Progenitor cell of endocrine pancreas (in vitro differentiated cells): ENCODE results near the gene NR5A2. TPM values are rescaled to one million over a fixed set of nuclear protein-coding genes. Genes with fewer than 3 reads are reported as not detected.
A peak's percentile ranks its signal among the peaks of the same experiment; 100 is the strongest.

ENCODE experiments used
- DNase-seq: peaks from one replicate; pipeline ENCODE4 v3.0.0; 2021; ENCODE audit warnings: low spot score; ENCODE audit not compliant: unreplicated experiment
- H3K27ac Mint-ChIP-seq: 2 replicates; pipeline ENCODE4 v1.8.0; 2021; ENCODE audit warnings: mild to moderate bottlenecking, moderate library complexity, mixed read lengths
- H3K27me3 Mint-ChIP-seq: 2 replicates; pipeline ENCODE4 v1.8.0; 2021; ENCODE audit warnings: mixed read lengths
- H3K36me3 Mint-ChIP-seq: 2 replicates; pipeline ENCODE4 v1.8.0; 2022; ENCODE audit warnings: mixed read lengths; ENCODE audit not compliant: insufficient read depth
- H3K4me1 Mint-ChIP-seq: 2 replicates; pipeline ENCODE4 v1.8.0; 2021; ENCODE audit warnings: low read depth, mixed read lengths
- H3K4me3 Mint-ChIP-seq: 2 replicates; pipeline ENCODE4 v1.8.0; 2021; ENCODE audit warnings: low read depth, mild to moderate bottlenecking, moderate library complexity, mixed read lengths
- H3K9me3 Mint-ChIP-seq: 2 replicates; pipeline ENCODE4 v1.8.0; 2021; ENCODE audit warnings: low read depth, mixed read lengths
- total RNA-seq: library from RNA; stranded (reverse); gene quantifications from 2 replicates; pipeline ENCODE4 v1.2.1, GENCODE V29; 2021
- TF ChIP-seq, protein P1 (sequence below): fragments of 200-600 bp; sonication (generic); IDR thresholded peaks from one replicate; pipeline ENCODE4 v1.5.0; 2021; ENCODE audit warnings: antibody characterized with exemption, mild to moderate bottlenecking; ENCODE audit not compliant: unreplicated experiment

NR5A2 gene
- total RNA-seq, 1 donor from 2014 or later, result 23.2 TPM

DNA sequence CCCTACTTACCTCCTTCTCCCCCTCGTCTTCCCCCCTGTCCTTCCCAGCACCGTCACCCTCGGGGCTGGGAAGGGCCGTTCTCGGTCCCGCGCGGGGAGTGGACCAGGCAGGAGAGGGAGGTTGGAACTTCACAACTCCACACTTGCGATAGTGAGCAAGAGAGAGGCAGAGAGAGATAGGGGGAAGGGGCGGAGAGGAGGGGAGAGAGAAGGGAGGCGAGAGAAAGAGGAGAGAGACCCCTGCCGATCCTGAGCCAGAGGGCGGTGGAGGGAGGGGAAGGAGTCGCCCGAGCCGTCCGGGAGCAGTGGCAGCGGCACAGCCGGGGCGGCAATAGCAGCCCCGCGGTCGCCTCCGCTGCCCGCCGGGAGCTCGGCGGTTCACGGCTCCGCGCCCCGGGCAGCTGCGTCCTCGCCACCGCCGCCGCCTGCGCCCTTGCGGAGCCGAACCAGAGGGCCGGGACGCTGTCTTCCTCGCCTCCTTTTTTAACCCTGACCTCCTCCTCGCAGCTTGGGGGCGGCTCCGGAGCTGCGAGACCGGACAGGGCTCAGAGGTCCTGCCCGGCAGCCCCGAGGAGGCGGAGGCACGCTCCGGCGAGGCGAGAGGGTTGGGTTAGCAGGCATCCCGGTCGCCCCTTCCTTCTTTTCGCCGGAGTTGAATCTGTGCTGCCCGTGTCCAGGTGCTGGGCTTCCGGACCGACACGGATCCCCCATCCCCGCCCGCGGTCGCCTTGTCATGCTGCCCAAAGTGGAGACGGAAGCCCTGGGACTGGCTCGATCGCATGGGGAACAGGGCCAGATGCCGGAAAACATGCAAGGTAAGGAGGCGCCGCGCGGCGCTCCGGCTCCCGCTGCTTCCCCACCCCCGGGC lies 11.7 kb downstream of the NR5A2 start:
- Mint-ChIP-seq H3K4me1 (peaks cover 37% of the 10 kb centered on the region), H3K36me3 (peaks cover 2% of the 10 kb centered on the region), H3K27ac (peak overlapping the region; percentile 83), H3K27me3 (peaks cover 39% of the 10 kb centered on the region), H3K9me3 (no peaks in the 10 kb centered on the region), H3K4me3 (peak overlapping the region; percentile 84)
- TF ChIP-seq, protein P1, sequence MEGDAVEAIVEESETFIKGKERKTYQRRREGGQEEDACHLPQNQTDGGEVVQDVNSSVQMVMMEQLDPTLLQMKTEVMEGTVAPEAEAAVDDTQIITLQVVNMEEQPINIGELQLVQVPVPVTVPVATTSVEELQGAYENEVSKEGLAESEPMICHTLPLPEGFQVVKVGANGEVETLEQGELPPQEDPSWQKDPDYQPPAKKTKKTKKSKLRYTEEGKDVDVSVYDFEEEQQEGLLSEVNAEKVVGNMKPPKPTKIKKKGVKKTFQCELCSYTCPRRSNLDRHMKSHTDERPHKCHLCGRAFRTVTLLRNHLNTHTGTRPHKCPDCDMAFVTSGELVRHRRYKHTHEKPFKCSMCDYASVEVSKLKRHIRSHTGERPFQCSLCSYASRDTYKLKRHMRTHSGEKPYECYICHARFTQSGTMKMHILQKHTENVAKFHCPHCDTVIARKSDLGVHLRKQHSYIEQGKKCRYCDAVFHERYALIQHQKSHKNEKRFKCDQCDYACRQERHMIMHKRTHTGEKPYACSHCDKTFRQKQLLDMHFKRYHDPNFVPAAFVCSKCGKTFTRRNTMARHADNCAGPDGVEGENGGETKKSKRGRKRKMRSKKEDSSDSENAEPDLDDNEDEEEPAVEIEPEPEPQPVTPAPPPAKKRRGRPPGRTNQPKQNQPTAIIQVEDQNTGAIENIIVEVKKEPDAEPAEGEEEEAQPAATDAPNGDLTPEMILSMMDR, result no peak
- no peak for DNase-seq

DNA sequence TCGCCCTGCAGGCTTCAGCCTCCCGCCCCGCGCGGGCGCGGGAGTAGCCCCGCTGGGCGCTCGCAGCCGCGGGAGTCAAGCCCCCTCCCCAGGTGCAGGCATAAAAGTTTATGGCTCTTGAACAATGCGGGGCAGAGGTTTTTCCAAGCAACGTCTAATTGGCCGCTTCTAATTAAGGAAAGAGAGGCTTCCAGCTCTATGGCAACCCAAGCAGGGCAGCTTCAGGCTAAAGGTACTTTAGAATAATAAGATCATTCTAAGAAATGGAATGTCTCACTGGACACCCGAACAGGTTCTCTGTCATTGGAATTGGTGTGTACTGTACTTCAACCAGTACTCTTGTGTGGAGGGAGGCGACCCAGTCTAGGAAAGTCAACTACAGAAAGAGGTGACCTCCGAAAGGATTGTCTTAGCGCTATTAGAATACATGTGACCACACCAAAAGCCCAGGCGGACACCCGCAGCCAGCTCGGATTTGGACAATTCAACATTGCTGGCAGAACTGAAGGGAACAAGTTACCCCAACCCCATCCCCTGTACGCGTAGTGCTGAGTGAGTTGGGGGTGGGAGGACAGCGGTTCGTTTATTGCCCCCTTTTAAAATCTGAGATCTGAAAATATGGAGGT lies 12.5 kb downstream of the NR5A2 start:
- H3K27ac Mint-ChIP-seq, result peak overlapping the region; percentile 92
- no peak for DNase-seq
- peak overlapping the region; percentile 84 for H3K4me3 Mint-ChIP-seq
- TF ChIP-seq, protein P1, result no peak
- H3K9me3 Mint-ChIP-seq, result no peaks in the 10 kb centered on the region
- peaks cover 37% of the 10 kb centered on the region for H3K4me1 Mint-ChIP-seq
- H3K27me3 Mint-ChIP-seq, result peaks cover 42% of the 10 kb centered on the region
- H3K36me3 Mint-ChIP-seq, result peaks cover 2% of the 10 kb centered on the region

DNA sequence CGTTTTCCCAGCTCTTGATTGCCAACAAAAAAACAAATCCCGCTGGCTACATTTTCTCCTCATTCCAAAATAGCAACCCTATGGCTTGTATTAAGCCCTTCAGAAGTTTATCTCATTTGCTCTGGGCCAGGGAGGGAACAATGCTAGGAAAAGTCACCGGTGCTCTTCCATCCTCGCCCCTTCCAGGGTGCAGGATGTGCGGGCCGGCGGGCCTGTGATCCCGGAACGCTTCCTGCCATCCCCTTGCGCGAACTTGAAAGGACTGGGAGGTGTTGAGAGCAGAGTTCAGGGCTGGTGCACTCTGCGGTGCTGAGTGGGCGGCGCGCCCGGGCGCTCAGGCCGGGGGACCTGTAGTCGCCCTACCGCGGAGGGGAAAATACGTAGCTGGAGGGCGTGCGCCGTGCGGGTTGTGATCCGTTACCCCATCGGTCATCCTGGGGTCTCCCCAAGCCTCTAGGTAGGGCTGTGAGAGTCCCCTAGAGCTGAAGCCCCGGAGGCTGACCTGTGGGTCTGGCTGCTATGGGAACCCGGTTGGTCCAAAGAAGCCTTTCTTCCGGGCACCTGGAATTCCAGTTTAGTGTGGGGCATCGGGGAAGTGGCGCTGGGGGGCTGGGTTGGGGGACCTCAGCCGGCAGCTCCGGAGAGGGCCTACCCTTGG lies 13.1 kb downstream of the NR5A2 start:
- peaks cover 37% of the 10 kb centered on the region for H3K4me1 Mint-ChIP-seq
- TF ChIP-seq, protein P1, result no peak
- no peaks in the 10 kb centered on the region for H3K9me3 Mint-ChIP-seq
- peak overlapping the region; percentile 84 for H3K4me3 Mint-ChIP-seq
- peak overlapping the region; percentile 92 for H3K27ac Mint-ChIP-seq
- no peak for DNase-seq
- peaks cover 48% of the 10 kb centered on the region for H3K27me3 Mint-ChIP-seq
- peaks cover 7% of the 10 kb centered on the region for H3K36me3 Mint-ChIP-seq

DNA sequence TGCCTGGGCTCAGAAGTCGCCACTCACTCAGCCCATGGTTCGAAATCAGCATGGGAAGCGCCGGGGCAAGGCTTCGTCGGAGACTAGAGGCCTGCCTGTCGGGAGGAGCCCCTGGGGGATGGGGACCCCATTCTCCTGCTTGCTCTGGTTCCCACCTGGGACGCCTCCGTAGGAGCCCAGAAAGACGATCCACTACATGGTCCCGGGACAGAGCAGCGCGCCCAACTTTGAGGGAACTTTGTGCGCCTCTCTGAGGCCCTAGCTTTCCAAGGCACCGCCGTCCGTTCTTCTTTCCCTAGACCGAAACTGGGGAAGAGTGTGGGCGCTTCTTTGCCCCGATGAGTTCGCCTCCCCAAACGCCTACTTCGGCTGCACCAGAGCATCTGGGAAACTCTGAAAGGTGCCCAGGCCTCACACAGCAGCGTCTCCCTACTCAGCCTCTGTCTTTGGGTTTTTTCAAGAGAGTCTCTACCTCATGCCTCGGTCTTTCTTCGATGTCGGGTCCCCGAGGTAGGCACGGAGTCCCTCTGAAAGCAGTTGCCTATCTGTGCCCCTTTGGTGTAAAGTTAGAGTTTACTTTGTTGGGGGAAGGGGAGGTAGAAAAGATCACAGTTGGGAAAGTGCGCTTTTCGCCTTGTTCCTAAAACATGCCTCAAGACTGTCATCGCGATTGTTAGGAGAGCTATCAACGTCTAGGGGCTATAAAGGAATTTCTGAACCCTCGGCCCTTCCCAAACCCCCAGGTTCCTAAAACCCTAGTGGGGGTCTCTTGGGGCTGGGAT lies 14.0 kb downstream of the NR5A2 start:
- H3K4me1 Mint-ChIP-seq, result peaks cover 40% of the 10 kb centered on the region
- H3K36me3 Mint-ChIP-seq, result peaks cover 11% of the 10 kb centered on the region
- peak overlapping the region; percentile 65 for H3K27ac Mint-ChIP-seq
- TF ChIP-seq, protein P1, result no peak
- DNase-seq, result no peak
- no peaks in the 10 kb centered on the region for H3K9me3 Mint-ChIP-seq
- H3K4me3 Mint-ChIP-seq, result peak overlapping the region; percentile 84
- peaks cover 48% of the 10 kb centered on the region for H3K27me3 Mint-ChIP-seq

DNA sequence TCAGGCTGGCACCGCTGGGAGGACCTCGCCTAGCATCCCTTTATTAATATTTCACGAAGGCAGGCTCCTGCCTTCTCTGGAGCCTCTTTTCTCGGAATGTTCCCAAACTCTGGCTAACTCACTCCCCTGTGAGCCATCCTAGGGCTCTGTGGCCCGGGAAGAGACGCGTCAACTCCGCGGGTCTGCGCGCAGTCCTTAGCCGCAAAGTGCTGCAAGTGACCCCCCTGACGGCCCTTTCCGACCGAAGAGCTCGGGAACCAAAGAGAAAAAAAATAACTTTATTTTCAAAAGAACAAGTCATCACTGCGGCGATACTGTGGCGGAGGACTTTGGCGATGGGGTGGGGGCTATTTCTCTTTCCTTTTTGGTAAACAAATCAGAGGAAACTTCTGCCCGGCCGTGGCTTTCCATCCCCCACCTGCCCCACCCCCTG lies 14.6 kb downstream of the NR5A2 start:
- Mint-ChIP-seq H3K4me1 (peaks cover 37% of the 10 kb centered on the region), H3K4me3 (peak overlapping the region; percentile 84), H3K27me3 (peaks cover 48% of the 10 kb centered on the region), H3K27ac (peak overlapping the region; percentile 65), H3K9me3 (no peaks in the 10 kb centered on the region), H3K36me3 (peaks cover 11% of the 10 kb centered on the region)
- TF ChIP-seq, protein P1, result no peak
- no peak for DNase-seq
